MM.1S (cell line): ENCODE results near the gene GPA33.
A peak's percentile ranks its signal among the peaks of the same experiment; 100 is the strongest.

Experiments
- DNase-seq: peaks from one replicate; pipeline ENCODE4 v3.0.0-alpha.2; 2015
- H2AFZ ChIP-seq: fragments of 300-600 bp; sonication (generic); 2 replicates; pipeline ENCODE4 v1.6.0; 2016; ENCODE audit warnings: antibody characterized with exemption, low read length
- H3F3A ChIP-seq: fragments of 300-600 bp; sonication (generic); 2 replicates; pipeline ENCODE4 v1.6.1; 2016; ENCODE audit warnings: mild to moderate bottlenecking, antibody characterized with exemption, low read length, moderate library complexity, mixed read lengths; ENCODE audit not compliant: insufficient read depth
- H3K27ac ChIP-seq: fragments of 300-600 bp; sonication (generic); 2 replicates; pipeline ENCODE4 v1.5.1; 2016; ENCODE audit warnings: mild to moderate bottlenecking, low read length
- H3K27me3 ChIP-seq: fragments of 300-600 bp; sonication (generic); replicated peaks from 2 replicates; pipeline ENCODE4 v1.6.0; 2016; ENCODE audit warnings: low read length; ENCODE audit not compliant: insufficient read depth
- H3K36me3 ChIP-seq: fragments of 300-600 bp; sonication (generic); replicated peaks from 2 replicates; pipeline ENCODE4 v1.6.1; 2016; ENCODE audit warnings: mild to moderate bottlenecking, low read length, mixed read lengths; ENCODE audit not compliant: insufficient read depth
- H3K4me1 ChIP-seq: fragments of 300-600 bp; sonication (generic); 2 replicates; pipeline ENCODE4 v1.6.1; 2016; ENCODE audit warnings: low read length, mixed read lengths
- H3K4me2 ChIP-seq: fragments of 300-600 bp; sonication (generic); 2 replicates; pipeline ENCODE4 v1.6.0; 2016; ENCODE audit warnings: low read depth, low read length
- H3K4me3 ChIP-seq: fragments of 300-600 bp; sonication (generic); 2 replicates; pipeline ENCODE4 v1.5.1; 2016; ENCODE audit warnings: low read length, mixed read lengths
- H3K79me2 ChIP-seq: fragments of 300-600 bp; sonication (generic); 2 replicates; pipeline ENCODE4 v1.6.1; 2016; ENCODE audit warnings: mixed run types, low read length, mixed read lengths
- H3K9ac ChIP-seq: fragments of 300-600 bp; sonication (generic); 2 replicates; pipeline ENCODE4 v1.6.1; 2016; ENCODE audit warnings: low read length, mixed read lengths
- H3K9me2 ChIP-seq: fragments of 300-600 bp; sonication (generic); replicated peaks from 2 replicates; pipeline ENCODE4 v1.6.1; 2016; ENCODE audit warnings: mild to moderate bottlenecking, low read length, mixed read lengths; ENCODE audit not compliant: insufficient read depth
- H3K9me3 ChIP-seq: fragments of 300-600 bp; sonication (generic); replicated peaks from 2 replicates; pipeline ENCODE4 v1.6.1; 2016; ENCODE audit warnings: mild to moderate bottlenecking, low read length, mixed read lengths; ENCODE audit not compliant: insufficient read depth
- H4K20me1 ChIP-seq: fragments of 300-600 bp; sonication (generic); 2 replicates; pipeline ENCODE4 v1.6.1; 2016; ENCODE audit warnings: mild to moderate bottlenecking, low read length, moderate library complexity, mixed read lengths; ENCODE audit not compliant: insufficient read depth
- CTCF ChIP-seq: fragments of 300-600 bp; sonication (generic); IDR thresholded peaks from 2 replicates; pipeline ENCODE4 v1.5.1; 2016; ENCODE audit warnings: antibody characterized with exemption, low read length, mixed read lengths
- EZH2 ChIP-seq: fragments of 300-600 bp; sonication (generic); optimal IDR thresholded peaks from 2 replicates; pipeline ENCODE3; 2017; ENCODE audit warnings: low read depth, mild to moderate bottlenecking, antibody characterized with exemption, low read length, mixed read lengths
- EZH2phosphoT487 ChIP-seq: fragments of 300-600 bp; sonication (generic); IDR thresholded peaks from 2 replicates; pipeline ENCODE4 v1.6.1; 2018; ENCODE audit warnings: antibody characterized with exemption, low read length

GPA33 gene

GRCh38 chr1:167059809-167060107 lies 30.4 kb downstream of the GPA33 start:
- Histone ChIP-seq H3K9me3 (no peaks in the 10 kb centered on the region), H3K9me2 (no peaks in the 10 kb centered on the region), H3F3A (peaks cover 5% of the 10 kb centered on the region; the same call in 1 of the 2 replicates), H3K4me1 (peaks cover 6% of the 10 kb centered on the region; the same call in 1 of the 2 replicates), H2AFZ (peak overlapping the region; percentile 85), H3K4me3 (no peak overlapping the region), H3K4me2 (no peak overlapping the region), H3K9ac (no peak overlapping the region), H3K79me2 (no peaks in the 10 kb centered on the region), H3K36me3 (no peaks in the 10 kb centered on the region), H4K20me1 (no peaks in the 10 kb centered on the region), H3K27ac (no peak overlapping the region), H3K27me3 (no peaks in the 10 kb centered on the region)
- no peak for DNase-seq
- TF ChIP-seq EZH2phosphoT487: no peak
- TF ChIP-seq CTCF: no peak
- no peak for TF ChIP-seq EZH2

GRCh38 chr1:167059045-167059808 lies 30.9 kb downstream of the GPA33 start:
- H3K4me1 ChIP-seq: peaks cover 6% of the 10 kb centered on the region; the same call in 1 of the 2 replicates
- no peaks in the 10 kb centered on the region for H3K27me3 ChIP-seq
- peak overlapping the region; percentile 61 for H3K4me2 ChIP-seq
- H3F3A ChIP-seq: peaks cover 5% of the 10 kb centered on the region; the same call in 1 of the 2 replicates
- no peaks in the 10 kb centered on the region for H3K9me2 ChIP-seq
- H3K9me3 ChIP-seq: no peaks in the 10 kb centered on the region
- H3K36me3 ChIP-seq: no peaks in the 10 kb centered on the region
- peak; percentile 77 for DNase-seq
- H4K20me1 ChIP-seq: no peaks in the 10 kb centered on the region
- H3K9ac ChIP-seq: peak overlapping the region; percentile 11; the same call in 1 of the 2 replicates
- H2AFZ ChIP-seq: peak overlapping the region; percentile 85
- H3K4me3 ChIP-seq: peak overlapping the region; percentile 29; the same call in 1 of the 2 replicates
- no peaks in the 10 kb centered on the region for H3K79me2 ChIP-seq
- TF ChIP-seq EZH2phosphoT487: no peak
- peak; percentile 99 for TF ChIP-seq CTCF
- no peak for TF ChIP-seq EZH2
- H3K27ac ChIP-seq: no peak overlapping the region

- H3K27me3 ChIP-seq: no peaks in the 10 kb centered on the region
- TF ChIP-seq EZH2 (no peak), CTCF (peak; percentile 90), EZH2phosphoT487 (no peak)
- H3K79me2 ChIP-seq: no peaks in the 10 kb centered on the region
- peak; percentile 86 for DNase-seq
- H3K9me2 ChIP-seq: no peaks in the 10 kb centered on the region
- no peaks in the 10 kb centered on the region for H3K36me3 ChIP-seq
- no peak overlapping the region for H3K4me3 ChIP-seq
- H3K27ac ChIP-seq: no peak overlapping the region
- peaks cover 5% of the 10 kb centered on the region; the same call in 1 of the 2 replicates for H3F3A ChIP-seq
- no peaks in the 10 kb centered on the region for H4K20me1 ChIP-seq
- H3K4me2 ChIP-seq: 0 out of 2 replicates have a peak overlapping the region, but pooled peaks have one; percentile 4
- no peak overlapping the region for H2AFZ ChIP-seq
- H3K9me3 ChIP-seq: no peaks in the 10 kb centered on the region
- no peak overlapping the region for H3K9ac ChIP-seq
- H3K4me1 ChIP-seq: peaks cover 6% of the 10 kb centered on the region; the same call in 1 of the 2 replicates
These were observed 32.9 kb downstream of the GPA33 start for GRCh38 chr1:167057241-167057688.
